GM19438 (cell line): ENCODE results near the gene UBE3B.
"Not testable (repeated sequence)": the region's sequence is repeated elsewhere in the genome, so short reads cannot be mapped to it uniquely, and the experiment has no call there.

Source experiments
- ATAC-seq: cut with Tn5 transposase; IDR thresholded peaks from one replicate; pipeline ENCODE4 v1.9.1; 2021; ENCODE audit warnings: low read depth; ENCODE audit not compliant: unreplicated experiment

Gene UBE3B, protein sequence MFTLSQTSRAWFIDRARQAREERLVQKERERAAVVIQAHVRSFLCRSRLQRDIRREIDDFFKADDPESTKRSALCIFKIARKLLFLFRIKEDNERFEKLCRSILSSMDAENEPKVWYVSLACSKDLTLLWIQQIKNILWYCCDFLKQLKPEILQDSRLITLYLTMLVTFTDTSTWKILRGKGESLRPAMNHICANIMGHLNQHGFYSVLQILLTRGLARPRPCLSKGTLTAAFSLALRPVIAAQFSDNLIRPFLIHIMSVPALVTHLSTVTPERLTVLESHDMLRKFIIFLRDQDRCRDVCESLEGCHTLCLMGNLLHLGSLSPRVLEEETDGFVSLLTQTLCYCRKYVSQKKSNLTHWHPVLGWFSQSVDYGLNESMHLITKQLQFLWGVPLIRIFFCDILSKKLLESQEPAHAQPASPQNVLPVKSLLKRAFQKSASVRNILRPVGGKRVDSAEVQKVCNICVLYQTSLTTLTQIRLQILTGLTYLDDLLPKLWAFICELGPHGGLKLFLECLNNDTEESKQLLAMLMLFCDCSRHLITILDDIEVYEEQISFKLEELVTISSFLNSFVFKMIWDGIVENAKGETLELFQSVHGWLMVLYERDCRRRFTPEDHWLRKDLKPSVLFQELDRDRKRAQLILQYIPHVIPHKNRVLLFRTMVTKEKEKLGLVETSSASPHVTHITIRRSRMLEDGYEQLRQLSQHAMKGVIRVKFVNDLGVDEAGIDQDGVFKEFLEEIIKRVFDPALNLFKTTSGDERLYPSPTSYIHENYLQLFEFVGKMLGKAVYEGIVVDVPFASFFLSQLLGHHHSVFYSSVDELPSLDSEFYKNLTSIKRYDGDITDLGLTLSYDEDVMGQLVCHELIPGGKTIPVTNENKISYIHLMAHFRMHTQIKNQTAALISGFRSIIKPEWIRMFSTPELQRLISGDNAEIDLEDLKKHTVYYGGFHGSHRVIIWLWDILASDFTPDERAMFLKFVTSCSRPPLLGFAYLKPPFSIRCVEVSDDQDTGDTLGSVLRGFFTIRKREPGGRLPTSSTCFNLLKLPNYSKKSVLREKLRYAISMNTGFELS

GRCh38 chr12:109477185-109477962, at the start of gene UBE3B, which contains the start of gene KCTD10:
Gene UBE3B, plus strand, starts transcription at chr12:109477634. Its CDS starts 5,918 bp downstream, at chr12:109483552.
Gene KCTD10, minus strand, starts transcription at chr12:109477300. Its CDS starts 38 bp downstream, at chr12:109477262.
- peak; percentile 90 for ATAC-seq

DNA sequence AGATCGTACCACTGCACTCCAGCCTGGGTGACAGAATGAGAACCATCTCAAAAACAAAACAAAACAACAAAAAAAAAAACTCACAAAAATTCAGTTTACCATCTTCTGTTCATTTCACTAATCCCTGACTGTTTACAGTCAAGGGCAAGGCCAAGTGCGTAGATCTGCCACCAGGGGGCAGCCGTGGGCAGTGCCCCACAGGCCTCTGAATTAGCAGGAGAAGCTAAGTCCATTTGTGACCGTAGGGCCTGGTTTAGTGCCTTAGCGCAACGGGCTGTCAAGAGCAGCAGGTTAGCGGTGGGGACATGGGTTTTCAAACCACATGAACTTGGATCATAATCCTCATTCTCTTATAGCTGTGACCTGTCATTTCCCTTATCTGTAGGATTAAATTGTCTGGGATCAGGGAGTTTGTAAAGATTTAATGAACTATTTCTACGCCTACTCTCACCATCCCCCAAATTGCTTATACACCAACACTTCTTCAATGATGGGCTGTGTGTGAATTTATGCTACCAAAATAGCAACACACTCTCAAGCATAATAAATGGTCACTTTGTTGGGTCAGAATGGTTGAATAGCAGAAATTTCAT, 49.3 kb upstream of the UBE3B start:
- ATAC-seq = no peak

- not testable (repeated sequence) for ATAC-seq
Observed at GRCh38 chr12:109428804-109429203, 48.6 kb upstream of the UBE3B start.

GRCh38 chr12:109430244-109430643, 47.2 kb upstream of the UBE3B start:
- ATAC-seq = no peak

DNA sequence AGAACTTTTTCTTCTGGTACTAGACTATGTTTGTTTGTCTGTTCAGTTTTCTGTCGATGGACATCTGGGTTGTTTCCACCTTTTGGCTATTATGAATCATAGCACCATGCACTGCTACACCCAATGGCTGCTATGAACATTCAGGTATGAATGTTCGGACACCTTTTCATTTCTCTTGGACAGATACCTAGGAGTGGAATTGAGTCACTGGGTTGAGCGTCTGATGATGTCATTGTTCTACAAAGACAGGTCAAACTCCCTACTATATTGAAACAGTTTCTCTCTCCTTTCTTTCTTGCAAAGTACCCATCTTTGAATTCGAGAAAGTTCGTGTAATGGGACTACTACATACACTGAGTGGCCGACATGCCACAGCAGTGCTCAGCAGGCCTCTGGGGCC, 45.0 kb upstream of the UBE3B start:
- no peak for ATAC-seq

- ATAC-seq = no peak
Observed at GRCh38 chr12:109432842-109433304, 44.6 kb upstream of the UBE3B start.

DNA sequence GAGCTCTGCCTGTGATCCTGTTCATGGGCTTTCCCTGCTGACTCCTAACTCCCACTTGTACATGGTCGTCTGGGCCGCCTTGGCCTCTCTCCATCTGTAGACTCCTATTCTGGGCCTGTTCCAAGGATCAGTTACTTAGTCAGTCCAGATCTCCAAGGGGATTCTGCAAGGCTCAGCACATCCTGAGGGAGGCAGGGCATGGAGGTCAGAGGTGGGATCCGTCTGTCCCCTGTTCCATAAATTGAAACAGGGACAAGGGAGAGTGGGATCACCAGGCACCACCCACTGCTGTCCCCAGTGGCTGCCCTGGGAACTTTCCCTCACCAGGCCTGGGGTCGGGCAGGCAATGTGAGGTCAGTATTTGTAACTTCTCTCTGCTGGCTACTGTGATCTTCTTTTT, 43.8 kb upstream of the UBE3B start:
- ATAC-seq = no peak

DNA sequence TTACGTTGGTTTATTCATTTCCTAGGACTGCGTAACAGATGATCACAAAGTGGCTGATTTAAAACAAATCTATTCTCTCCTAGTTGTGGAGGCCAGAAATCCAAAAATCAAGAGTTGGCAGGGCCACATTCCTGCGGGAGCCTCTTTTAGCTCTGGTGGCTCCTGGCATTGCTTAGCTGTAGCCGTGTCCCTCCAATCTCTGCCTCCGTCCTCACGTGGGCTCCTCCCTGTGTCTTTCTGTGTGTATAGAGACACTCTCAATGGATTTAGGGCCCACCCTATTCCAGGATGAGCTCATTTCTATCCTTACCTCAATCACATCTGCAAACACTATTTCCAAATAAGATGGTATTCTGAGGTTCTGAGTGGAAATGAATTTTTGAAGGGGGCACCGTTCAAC, 42.9 kb upstream of the UBE3B start:
- no peak for ATAC-seq

DNA sequence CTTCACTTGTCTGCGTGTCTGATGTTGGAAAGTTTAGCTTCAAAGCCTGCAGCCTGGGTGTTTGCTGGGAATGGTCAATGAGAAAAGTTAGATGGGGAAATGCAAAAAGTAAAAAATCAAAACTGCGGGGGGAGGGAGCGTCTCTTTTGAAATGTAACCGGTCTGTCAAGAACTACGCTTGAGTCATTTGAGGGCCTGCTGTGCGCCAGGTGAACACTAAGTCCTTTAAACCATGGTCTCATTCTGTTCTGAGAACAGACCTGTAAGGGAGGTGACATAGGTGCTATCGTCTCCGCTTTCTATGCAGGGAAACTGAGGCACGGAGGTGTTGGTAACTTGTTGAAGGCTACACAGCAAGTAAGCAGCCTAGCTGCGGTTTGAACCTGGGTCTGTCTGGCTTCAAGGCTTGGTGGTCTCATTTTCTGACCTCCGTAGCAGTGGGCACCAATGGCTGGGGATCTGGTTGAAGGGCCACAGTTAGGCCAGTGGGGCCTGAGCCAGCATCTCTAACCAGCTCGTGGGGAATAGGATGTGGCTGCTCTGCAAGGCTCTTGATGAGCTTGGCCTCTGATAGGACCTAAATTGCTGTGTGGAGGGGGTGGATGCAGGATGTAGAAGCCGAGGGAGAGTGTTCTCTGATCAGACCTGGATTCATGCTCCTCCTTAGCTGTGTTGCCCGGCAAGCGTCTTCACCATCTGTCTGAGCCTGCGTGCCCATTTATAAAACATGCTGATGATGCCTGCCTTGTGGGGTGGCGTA, 41.8 kb upstream of the UBE3B start:
- no peak for ATAC-seq

DNA sequence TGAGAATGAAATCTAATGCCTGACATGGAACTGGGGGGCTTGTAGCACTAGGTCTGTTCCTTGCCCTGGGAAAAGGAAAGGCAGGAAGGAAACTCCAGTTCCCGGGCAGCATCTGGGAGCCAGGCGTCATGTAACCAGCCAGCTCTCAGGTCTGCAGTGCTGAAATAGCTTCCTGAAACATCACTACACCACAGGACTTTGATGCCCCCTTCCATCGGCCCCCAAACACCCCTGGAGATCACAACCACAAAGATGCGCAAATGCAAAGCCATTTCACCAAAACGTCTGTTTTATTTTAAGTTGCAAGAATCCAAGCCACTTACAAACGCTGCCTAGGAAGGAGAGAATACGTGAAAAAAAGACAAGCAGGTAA, 41.3 kb upstream of the UBE3B start:
- no peak for ATAC-seq

DNA sequence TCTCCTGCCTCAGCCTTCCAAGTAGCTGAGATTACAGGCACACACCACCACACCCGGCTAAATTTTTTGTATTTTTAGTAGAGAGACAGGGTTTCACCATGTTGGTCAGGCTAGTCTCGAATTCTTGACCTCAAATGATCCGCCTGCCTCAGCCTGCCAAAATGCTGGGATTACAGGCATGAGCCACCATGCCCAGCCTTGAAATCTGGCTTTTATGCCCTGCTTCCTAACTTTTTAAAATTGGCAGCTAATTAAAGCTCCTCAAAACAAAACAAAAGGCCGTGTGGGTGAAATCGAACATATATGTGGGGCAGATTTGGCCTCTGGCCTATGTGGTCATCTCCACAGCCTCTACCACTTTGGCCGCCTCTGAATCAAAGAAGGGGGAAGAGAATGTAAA, 38.3 kb upstream of the UBE3B start:
- no peak for ATAC-seq

DNA sequence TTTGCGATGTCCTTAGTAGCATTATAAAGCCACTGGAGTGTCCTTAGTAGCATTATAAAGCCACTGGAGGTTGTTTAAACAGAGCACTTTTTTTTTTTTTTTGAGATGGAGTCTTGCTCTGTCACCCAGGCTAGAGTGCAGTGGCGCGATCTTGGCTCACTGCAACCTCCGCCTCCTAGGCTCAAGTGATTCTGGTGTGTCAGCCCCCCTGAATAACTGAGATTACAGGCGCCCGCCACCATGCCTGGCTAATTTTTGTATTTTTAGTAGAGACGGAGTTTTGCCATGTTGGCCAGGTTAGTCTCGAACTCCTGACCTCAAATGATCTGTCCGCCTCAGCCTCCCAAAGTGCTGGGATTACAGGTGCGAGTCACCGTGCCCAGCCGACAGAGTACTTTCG, 37.5 kb upstream of the UBE3B start:
- not testable (repeated sequence) for ATAC-seq

DNA sequence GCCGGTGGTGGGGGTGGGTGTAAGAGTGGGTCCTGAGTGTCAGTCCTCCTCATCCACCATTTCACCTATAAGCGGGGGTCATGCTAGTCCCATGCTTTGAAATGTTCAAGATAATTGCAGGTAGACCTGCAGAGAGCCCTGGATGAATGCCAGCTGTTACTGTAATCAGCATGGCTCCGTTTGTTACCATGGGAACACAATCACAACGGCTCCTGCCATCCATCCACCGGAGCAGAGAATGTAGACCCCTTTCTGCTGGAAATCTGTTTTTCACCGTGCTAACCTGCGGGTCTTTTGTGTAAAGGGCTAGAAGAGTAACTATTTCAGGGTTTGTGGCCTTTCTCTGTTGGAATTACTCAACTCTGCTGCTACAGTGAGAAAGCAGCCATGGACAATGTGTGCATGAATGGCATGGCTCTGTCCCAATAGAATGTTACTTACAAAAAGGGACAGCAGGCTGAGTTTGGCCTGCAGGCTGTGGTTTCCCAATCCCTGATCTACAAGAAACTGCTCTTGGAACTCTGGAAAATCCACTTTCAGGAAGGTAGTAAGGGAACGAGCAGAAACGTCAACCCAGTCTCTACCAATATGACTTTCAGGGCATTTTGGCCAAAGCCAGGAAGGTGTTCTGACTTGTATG, 36.5 kb upstream of the UBE3B start:
- ATAC-seq = no peak

DNA sequence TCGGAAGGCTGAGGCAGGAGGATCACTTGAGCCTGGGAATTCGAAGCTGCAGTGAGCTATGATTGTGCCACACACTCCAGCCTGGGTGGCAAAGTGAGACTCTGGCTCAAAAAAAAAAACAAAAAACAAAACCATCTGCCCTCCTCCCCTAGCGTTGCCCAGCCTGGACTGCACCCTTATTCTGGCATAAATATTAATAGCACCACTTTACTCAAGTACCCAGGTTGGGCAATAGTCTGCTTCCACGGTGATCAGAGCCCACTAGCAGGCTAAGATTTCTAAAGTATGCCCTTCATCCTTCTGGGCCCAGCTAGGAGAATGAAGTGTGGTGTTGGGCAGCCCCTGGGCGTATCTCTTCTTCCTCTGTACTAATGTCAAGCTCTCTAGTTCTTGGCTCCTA, 33.6 kb upstream of the UBE3B start:
- no peak for ATAC-seq

GRCh38 chr12:109444259-109444658, 33.2 kb upstream of the UBE3B start:
- ATAC-seq = no peak

- ATAC-seq = no peak
Observed at GRCh38 chr12:109445191-109445609, 32.2 kb upstream of the UBE3B start.

- no peak for ATAC-seq
Observed at GRCh38 chr12:109446869-109447268, 30.6 kb upstream of the UBE3B start.

- ATAC-seq = no peak
Observed at GRCh38 chr12:109447482-109447881, 30.0 kb upstream of the UBE3B start.

DNA sequence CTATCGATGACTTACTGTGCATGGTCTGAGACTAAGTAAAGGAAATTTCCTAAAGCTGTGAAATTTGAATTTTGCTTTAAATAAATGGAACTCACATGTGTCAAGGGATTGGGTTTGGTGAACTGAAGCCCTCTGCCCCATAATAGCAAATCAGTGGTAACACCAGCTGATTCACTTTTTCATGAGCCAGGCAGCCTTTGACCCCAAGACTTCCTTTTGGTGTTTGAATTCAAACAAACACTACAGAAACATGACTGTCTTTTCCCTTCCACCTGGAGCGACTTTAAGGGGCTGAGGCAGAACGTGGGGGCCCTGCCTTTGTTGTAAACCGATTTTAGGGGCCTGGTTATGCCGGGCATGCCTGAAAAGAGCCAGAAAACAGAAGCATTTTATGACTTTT, 29.2 kb upstream of the UBE3B start:
- ATAC-seq = no peak
